Calu3 (cell line): ENCODE measurements around the gene CDKN2B-AS1. TPM values are rescaled to one million over a fixed set of nuclear protein-coding genes. Genes with fewer than 3 reads are reported as not detected.

ENCODE experiments used
- BruUV-seq: library from RNA; stranded (reverse); fragments of 400-500 nt; replicated peaks from 2 replicates; lab custom pipeline; 2021; lab: Mats Ljungman, UMichigan
- CTCF ChIA-PET: fragments of 300-600 bp; sonication (Branson Sonifier 250); formaldehyde crosslinking; loops from one replicate; lab custom pipeline; 2022; ENCODE audit warnings: antibody characterized with exemption; lab: Charles Lee
- DNase-seq: peaks from one replicate; pipeline ENCODE4 v3.0.0; 2022
- H3K27ac Mint-ChIP-seq: one replicate; pipeline ENCODE4 v1.8.0; 2022; ENCODE audit warnings: mixed read lengths; ENCODE audit not compliant: unreplicated experiment
- H3K27me3 Mint-ChIP-seq: one replicate; pipeline ENCODE4 v1.8.0; 2022; ENCODE audit warnings: mixed read lengths; ENCODE audit not compliant: unreplicated experiment
- H3K36me3 Mint-ChIP-seq: one replicate; pipeline ENCODE4 v1.8.0; 2022; ENCODE audit warnings: mild to moderate bottlenecking, moderate library complexity, mixed read lengths; ENCODE audit not compliant: insufficient read depth, unreplicated experiment
- H3K4me1 Mint-ChIP-seq: one replicate; pipeline ENCODE4 v1.8.0; 2022; ENCODE audit warnings: mild to moderate bottlenecking, low read depth, mixed read lengths; ENCODE audit not compliant: unreplicated experiment
- H3K4me3 Mint-ChIP-seq: one replicate; pipeline ENCODE4 v1.8.0; 2022; ENCODE audit warnings: mild to moderate bottlenecking, low read depth, moderate library complexity, mixed read lengths; ENCODE audit not compliant: unreplicated experiment
- H3K9me3 Mint-ChIP-seq: one replicate; pipeline ENCODE4 v1.8.0; 2022; ENCODE audit warnings: low read depth, mixed read lengths; ENCODE audit not compliant: unreplicated experiment
- intact Hi-C: fragments of 100-400 bp; cut with micrococcal nuclease; formaldehyde crosslinking; loops from one replicate; pipeline ENCODE4 v1.10.0; 2022; ENCODE audit not compliant: unreplicated experiment
- total RNA-seq: library from RNA; stranded (reverse); gene quantifications from 2 replicates; pipeline ENCODE4 v1.2.3, GENCODE V29; 2022
- TF ChIP-seq, protein P1 (sequence below): fragments of 200-600 bp; IDR thresholded peaks from one replicate; pipeline ENCODE4 v1.8.0; 2022; ENCODE audit warnings: antibody characterized with exemption; ENCODE audit not compliant: unreplicated experiment

CDKN2B-AS1 gene
- total RNA-seq, 1 experiment from 2014 or later: 8.9 TPM

DNA sequence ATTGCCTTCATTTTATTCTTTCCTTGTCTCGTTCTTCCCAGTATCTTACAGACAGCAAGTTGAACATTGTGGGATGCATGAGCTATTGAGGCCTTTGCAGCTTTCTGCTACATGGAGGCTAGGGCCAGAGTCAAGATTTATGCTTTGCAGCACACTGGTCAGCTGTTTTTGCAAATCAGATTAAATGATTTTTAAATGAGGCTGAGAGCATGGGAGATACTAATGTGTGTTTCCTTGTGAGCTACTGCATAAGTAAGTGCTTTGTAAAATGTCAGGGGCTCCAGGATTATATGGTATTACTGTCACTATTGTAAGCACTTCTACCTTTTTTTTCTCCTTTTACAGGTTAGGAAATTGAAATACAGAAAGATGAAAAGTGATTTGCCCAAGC, 125.6 kb downstream of the CDKN2B-AS1 start:
- TF ChIP-seq, protein P1, sequence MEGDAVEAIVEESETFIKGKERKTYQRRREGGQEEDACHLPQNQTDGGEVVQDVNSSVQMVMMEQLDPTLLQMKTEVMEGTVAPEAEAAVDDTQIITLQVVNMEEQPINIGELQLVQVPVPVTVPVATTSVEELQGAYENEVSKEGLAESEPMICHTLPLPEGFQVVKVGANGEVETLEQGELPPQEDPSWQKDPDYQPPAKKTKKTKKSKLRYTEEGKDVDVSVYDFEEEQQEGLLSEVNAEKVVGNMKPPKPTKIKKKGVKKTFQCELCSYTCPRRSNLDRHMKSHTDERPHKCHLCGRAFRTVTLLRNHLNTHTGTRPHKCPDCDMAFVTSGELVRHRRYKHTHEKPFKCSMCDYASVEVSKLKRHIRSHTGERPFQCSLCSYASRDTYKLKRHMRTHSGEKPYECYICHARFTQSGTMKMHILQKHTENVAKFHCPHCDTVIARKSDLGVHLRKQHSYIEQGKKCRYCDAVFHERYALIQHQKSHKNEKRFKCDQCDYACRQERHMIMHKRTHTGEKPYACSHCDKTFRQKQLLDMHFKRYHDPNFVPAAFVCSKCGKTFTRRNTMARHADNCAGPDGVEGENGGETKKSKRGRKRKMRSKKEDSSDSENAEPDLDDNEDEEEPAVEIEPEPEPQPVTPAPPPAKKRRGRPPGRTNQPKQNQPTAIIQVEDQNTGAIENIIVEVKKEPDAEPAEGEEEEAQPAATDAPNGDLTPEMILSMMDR: no peak
- Mint-ChIP-seq H3K9me3 (peaks cover 2% of the 10 kb centered on the region), H3K27me3 (no peaks in the 10 kb centered on the region), H3K27ac (no peak overlapping the region), H3K4me3 (no peak overlapping the region), H3K36me3 (peaks cover 5% of the 10 kb centered on the region), H3K4me1 (peaks cover 61% of the 10 kb centered on the region)
- intact Hi-C loops: loop anchor here (5.0 kb wide), 1 partner anchor 68 kb away; no protein-coding TSS in a partner anchor
- DNase-seq: no peak
- CTCF ChIA-PET: interaction anchor here (0.6 to 1.7 kb wide), 8 partner anchors 11 to 284 kb away, joined by 3 to 16 read pairs (median 4); partner anchors contain the start of gene CDKN2B
- no TSS peak for BruUV-seq

DNA sequence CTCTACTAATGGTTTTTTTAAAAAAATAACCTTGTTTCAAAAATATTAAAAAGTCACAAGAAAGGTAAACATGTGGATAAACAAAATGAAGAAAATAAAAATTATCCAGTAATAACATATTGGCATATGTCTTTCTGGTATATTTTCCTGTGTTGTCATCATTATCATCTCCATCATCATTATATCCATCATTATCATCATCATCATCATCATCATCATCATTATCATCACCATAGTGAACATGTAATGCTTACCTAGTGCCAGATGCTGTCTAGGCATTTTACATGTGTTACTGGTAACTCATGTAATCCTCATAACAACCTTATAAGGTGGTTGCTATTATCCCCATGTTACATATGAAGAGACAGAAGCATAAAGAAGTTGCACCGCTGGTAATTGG, 126.0 kb downstream of the CDKN2B-AS1 start:
- BruUV-seq: no TSS peak
- Mint-ChIP-seq H3K27me3 (no peaks in the 10 kb centered on the region), H3K4me1 (peaks cover 62% of the 10 kb centered on the region), H3K9me3 (peaks cover 2% of the 10 kb centered on the region), H3K4me3 (no peak overlapping the region), H3K36me3 (peaks cover 5% of the 10 kb centered on the region), H3K27ac (no peak overlapping the region)
- no peak for DNase-seq
- CTCF ChIA-PET: interaction anchor here (1.7 kb wide), 1 partner anchor 12 kb away, joined by 6 read pairs; no protein-coding TSS in a partner anchor
- TF ChIP-seq, protein P1: no peak
- intact Hi-C loops: loop anchor here (5.0 kb wide), 1 partner anchor 68 kb away; no protein-coding TSS in a partner anchor

DNA sequence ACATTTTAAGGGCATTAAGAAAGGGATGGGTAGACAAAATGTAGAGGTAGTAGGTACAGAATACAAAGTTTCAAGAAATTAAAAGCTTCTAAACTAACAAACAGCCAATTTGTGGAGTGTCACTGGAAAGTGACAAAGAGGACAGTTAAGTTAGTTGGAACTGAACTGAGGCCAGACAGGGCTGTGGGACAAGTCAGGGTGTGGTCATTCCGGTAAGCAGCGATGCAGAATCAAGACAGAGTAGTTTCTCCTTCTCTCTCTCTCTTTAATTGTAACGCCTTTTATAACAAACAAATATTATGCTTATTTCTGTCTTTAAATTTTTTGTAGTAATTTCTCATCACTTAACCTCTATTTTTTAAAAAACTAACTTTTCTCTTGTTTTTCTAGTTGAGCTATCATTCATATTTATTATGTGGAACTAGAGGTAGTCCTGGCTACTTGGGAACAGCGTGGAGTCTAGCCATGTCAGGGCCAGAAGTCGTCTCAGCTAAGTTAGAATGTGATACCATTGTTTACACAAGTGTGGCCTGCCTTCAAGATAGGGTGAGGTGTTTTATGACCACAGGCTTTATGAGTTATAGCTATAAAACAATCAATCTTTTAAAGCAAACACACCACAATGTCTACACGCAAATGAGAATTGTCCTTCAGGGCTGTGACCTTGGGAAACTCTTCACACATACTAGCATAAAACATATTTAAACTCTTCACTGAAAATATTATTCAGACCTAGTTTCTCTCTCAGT, 129.8 kb downstream of the CDKN2B-AS1 start:
- CTCF ChIA-PET: interaction anchor here (0.7 to 1.3 kb wide), 5 partner anchors 10 to 328 kb away, joined by 3 to 5 read pairs (median 3); no protein-coding TSS in a partner anchor
- DNase-seq: no peak
- no peak overlapping the region for H3K4me3 Mint-ChIP-seq
- peaks cover 41% of the 10 kb centered on the region for H3K4me1 Mint-ChIP-seq
- H3K27ac Mint-ChIP-seq: no peak overlapping the region
- no TSS peak for BruUV-seq
- peaks cover under 1% of the 10 kb centered on the region for H3K36me3 Mint-ChIP-seq
- H3K9me3 Mint-ChIP-seq: peaks cover 2% of the 10 kb centered on the region
- intact Hi-C loops: loop anchor here (5.0 kb wide), 1 partner anchor 72 kb away; no protein-coding TSS in a partner anchor
- no peaks in the 10 kb centered on the region for H3K27me3 Mint-ChIP-seq
- TF ChIP-seq, protein P1: no peak

DNA sequence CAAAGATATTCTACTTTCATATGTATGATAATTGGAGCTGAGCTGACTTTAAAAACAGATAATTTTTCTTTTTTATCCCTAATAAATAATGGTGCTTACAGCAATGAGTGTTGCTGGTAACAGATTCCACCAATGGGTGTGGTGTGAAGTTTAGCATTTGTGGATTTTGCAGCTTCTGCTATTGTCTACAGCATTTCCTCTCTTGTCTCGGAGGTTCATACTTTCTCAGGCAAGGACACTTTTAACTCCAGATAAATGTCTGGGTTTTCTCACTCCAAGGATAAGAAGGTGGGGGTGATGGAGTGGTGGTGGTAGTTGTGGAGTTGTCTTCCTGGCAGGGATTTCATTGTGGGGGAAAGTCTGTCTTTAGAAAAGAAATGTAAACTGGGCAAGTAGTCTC, 134.5 kb downstream of the CDKN2B-AS1 start:
- H3K27me3 Mint-ChIP-seq: no peaks in the 10 kb centered on the region
- no peak overlapping the region for H3K4me3 Mint-ChIP-seq
- no peaks in the 10 kb centered on the region for H3K9me3 Mint-ChIP-seq
- CTCF ChIA-PET: no interaction called here
- no peak overlapping the region for H3K27ac Mint-ChIP-seq
- no peak for DNase-seq
- H3K4me1 Mint-ChIP-seq: peaks cover 34% of the 10 kb centered on the region
- BruUV-seq: no TSS peak
- intact Hi-C loops: loop anchor here (2.0 kb wide), 1 partner anchor 14 kb away; no protein-coding TSS in a partner anchor
- TF ChIP-seq, protein P1: no peak
- no peaks in the 10 kb centered on the region for H3K36me3 Mint-ChIP-seq
